ENCODE measurements around the gene KCNAB2.

The KCNAB2 gene

GRCh38 chr1:6118415-6118814, 72.7 kb downstream of the KCNAB2 start:
- H3K4me3 ChIP-seq (ENCODE audit: low read depth, low read length), result no peak overlapping the region
- no peak for DNase-seq (ENCODE audit: low read depth)
- no peak for TF ChIP-seq CTCF (IDR thresholded peaks at IDR 0.05; ENCODE audit: control insufficient read depth, extremely low read depth, insufficient read depth)

DNA sequence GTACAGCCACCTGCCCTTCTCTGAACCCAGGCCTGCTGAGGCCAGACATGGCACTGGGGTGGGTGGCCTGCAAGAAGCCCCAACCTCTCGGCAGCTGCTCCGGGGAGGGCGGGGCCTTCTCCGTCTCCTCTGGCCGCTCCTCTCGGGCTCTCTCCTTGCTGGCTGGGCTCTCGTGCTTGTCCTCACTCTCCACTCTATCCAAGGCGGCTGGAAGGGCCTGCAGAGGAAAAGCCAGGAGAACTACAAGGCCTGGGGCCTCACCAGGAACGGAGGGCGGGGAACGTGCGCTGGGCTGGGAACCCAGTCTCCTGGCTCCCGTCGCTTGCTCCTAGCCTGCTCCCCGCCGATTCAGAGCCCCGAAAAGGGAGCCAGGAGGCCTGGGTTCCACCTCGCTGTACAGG, 75.3 kb downstream of the KCNAB2 start:
- no peak for TF ChIP-seq CTCF (IDR thresholded peaks at IDR 0.05; ENCODE audit: control insufficient read depth, extremely low read depth, insufficient read depth)
- no peak overlapping the region for H3K4me3 ChIP-seq (ENCODE audit: low read depth, low read length)
- DNase-seq (ENCODE audit: low read depth), result no peak

GRCh38 chr1:6121651-6122370, 76.1 kb downstream of the KCNAB2 start:
- no peak for TF ChIP-seq CTCF (IDR thresholded peaks at IDR 0.05; ENCODE audit: control insufficient read depth, extremely low read depth, insufficient read depth)
- H3K4me3 ChIP-seq (ENCODE audit: low read depth, low read length), result no peak overlapping the region
- DNase-seq (ENCODE audit: low read depth), result no peak

DNA sequence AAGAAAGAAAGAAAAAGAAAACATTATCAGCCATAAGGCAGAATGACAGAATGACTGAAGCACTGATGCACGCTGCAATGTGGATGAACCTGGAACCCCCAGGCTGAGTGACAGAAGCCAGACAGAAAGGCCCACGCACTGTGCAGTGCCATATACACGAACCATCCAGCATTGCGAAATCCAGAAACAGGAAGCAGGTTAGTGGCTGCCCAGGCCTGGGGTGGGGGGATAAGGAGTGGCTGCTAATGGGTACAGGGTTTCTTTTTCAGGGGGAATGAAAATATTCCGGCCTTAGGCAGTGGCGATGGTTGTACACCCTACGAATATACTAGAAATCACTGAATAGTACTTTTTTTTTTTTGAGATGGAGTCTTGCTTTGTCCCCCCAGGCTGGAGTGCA, 77.4 kb downstream of the KCNAB2 start:
- no peak for DNase-seq (ENCODE audit: low read depth)
- H3K4me3 ChIP-seq (ENCODE audit: low read depth, low read length), result no peak overlapping the region
- no peak for TF ChIP-seq CTCF (IDR thresholded peaks at IDR 0.05; ENCODE audit: control insufficient read depth, extremely low read depth, insufficient read depth)

DNA sequence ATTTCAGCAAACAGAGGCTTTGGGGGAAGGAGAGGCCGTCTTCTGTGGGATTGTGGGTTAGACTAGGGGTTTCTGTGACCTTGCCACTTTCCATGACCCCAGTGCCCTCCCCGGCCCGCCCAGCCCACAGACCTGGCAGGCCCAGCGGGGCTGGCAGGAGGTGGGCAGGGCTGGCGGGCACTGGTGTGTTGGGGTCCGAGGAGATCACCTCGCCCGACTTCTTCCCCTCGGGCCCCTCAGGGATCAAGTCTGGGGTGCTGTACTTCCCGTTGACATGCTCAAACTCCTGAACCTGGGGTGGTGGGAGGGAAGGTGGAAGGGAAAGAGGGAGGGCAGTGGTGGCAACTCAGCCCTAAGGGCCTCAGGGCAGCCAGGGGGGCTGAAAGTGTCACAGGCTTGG, 78.1 kb downstream of the KCNAB2 start:
- no peak for DNase-seq (ENCODE audit: low read depth)
- TF ChIP-seq CTCF (IDR thresholded peaks at IDR 0.05; ENCODE audit: control insufficient read depth, extremely low read depth, insufficient read depth), result no peak
- H3K4me3 ChIP-seq (ENCODE audit: low read depth, low read length), result no peak overlapping the region

DNA sequence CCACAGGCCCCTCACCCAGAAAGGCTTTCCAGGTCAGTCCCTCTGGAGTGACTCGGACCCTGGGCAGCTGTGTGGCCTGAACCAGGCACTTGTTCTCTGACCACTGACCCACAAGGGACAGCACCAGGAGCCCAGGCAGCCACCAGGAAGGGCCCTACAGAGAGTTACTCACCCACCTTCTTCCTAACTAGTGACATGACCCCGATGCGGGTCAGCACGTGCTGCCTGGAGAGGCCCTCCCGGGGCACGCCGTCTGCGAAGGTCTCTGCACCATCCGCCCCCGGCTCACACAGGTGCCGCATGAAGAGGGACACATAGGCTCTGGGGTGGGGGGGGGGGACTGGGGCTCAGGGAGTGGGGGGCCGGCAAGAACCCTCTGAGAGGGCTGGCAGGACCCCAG, 78.7 kb downstream of the KCNAB2 start:
- H3K4me3 ChIP-seq (ENCODE audit: low read depth, low read length), result no peak overlapping the region
- DNase-seq (ENCODE audit: low read depth), result no peak
- TF ChIP-seq CTCF (IDR thresholded peaks at IDR 0.05; ENCODE audit: control insufficient read depth, extremely low read depth, insufficient read depth), result no peak

DNA sequence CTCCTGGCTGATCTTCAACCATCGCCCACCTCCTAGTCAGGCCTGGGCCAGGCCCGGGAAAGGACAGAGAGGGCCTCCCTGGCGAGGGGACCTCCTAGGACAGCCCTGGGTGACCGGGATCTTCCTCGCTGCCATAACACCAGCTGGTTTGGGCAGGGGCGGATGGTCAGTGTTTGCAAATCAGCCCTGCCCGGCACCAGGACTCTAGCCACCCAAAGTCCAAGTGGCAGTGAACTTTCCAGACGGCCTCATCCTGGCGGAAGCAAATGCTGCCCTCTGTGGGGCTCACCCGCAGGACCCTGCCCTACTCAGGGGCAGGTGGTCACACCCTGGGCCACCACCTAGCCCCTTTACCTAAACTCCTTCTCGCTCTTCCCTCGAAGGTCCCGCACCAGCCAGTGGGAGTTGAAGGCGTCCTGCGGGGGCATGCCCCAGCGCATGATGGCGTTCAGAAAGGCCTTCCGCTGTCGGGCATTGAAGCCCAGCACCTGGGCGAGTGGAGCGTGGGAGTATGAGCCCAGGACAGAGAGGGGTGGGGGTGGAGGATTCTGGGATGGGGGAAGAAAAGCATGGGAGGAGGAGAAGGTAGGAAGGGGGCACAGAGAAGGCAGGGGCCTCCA, 79.2 kb downstream of the KCNAB2 start:
- no peak for DNase-seq (ENCODE audit: low read depth)
- TF ChIP-seq CTCF (IDR thresholded peaks at IDR 0.05; ENCODE audit: control insufficient read depth, extremely low read depth, insufficient read depth), result no peak
- no peak overlapping the region for H3K4me3 ChIP-seq (ENCODE audit: low read depth, low read length)
